GM10248 (cell line): ENCODE measurements around the gene ATRAID.

Experiments
- CTCF ChIA-PET: fragments of 300-600 bp; sonication (Branson Sonifier 250); formaldehyde crosslinking; extraction: SDS; loops from one replicate; lab custom pipeline; 2021; ENCODE audit warnings: antibody characterized with exemption; lab: Yijun Ruan, JAX
- POLR2A ChIA-PET: fragments of 350-650 bp; sonication (Branson Sonifier 250); formaldehyde crosslinking; extraction: SDS; loops from one replicate; lab custom pipeline; 2020; ENCODE audit warnings: antibody characterized with exemption; lab: Yijun Ruan, JAX
- DNase-seq: peaks from one replicate; pipeline ENCODE4 v3.0.0; 2012; ENCODE audit errors: extremely low spot score
- TF ChIP-seq, protein P1 (sequence below): IDR thresholded peaks from 2 replicates; pipeline ENCODE4 v1.5.1; 2012; ENCODE audit warnings: mild to moderate bottlenecking, low read depth; ENCODE audit errors: extremely low read depth, missing control alignments, control extremely low read depth

The ATRAID gene

DNA sequence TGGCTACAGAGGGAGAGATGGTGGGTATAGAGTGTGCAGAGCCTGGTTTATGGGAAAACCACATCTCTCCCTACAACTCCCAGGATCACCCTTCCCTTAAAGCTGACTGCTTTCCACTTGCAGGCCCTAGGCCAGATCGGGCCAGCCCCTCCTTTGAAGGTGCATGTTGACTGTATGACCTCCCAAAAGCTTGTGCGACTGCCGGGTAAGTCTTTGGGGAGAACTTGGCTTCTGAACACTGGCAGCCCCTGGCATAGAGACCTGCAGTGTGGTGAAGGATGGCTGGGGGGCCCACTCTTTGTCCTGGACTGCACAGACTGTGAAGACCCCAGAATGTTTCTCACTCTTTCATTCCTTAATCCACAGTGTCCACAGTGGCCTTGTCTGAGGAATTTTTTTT lies 24.8 kb downstream of the ATRAID start:
- no peak for DNase-seq
- TF ChIP-seq, protein P1, sequence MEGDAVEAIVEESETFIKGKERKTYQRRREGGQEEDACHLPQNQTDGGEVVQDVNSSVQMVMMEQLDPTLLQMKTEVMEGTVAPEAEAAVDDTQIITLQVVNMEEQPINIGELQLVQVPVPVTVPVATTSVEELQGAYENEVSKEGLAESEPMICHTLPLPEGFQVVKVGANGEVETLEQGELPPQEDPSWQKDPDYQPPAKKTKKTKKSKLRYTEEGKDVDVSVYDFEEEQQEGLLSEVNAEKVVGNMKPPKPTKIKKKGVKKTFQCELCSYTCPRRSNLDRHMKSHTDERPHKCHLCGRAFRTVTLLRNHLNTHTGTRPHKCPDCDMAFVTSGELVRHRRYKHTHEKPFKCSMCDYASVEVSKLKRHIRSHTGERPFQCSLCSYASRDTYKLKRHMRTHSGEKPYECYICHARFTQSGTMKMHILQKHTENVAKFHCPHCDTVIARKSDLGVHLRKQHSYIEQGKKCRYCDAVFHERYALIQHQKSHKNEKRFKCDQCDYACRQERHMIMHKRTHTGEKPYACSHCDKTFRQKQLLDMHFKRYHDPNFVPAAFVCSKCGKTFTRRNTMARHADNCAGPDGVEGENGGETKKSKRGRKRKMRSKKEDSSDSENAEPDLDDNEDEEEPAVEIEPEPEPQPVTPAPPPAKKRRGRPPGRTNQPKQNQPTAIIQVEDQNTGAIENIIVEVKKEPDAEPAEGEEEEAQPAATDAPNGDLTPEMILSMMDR: no peak
- ChIA-PET CTCF (interaction anchor here (1.4 kb wide), 1 partner anchor 13 kb away, joined by 5 read pairs; no protein-coding TSS in a partner anchor), POLR2A (no interaction called here)

DNA sequence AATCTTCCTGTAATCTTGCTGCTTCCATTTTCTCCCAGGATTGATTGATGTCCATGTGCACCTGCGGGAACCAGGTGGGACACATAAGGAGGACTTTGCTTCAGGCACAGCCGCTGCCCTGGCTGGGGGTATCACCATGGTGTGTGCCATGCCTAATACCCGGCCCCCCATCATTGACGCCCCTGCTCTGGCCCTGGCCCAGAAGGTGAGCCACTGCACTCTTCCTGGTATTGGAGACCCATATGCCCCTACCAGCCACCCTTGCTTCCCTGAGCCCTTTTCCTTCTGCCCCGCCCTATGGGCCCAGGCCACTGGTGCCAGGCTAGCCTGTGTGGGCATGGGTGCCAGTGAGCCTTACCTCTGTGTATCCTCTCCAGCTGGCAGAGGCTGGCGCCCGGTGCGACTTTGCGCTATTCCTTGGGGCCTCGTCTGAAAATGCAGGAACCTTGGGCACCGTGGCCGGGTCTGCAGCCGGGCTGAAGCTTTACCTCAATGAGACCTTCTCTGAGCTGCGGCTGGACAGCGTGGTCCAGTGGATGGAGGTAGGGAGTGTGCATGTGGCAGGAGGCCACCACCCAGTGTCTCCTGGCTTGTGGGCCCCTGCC lies 25.6 kb downstream of the ATRAID start:
- ChIA-PET POLR2A (interaction anchor here (0.6 kb wide), 1 partner anchor 192 kb away, joined by 4 read pairs; no protein-coding TSS in a partner anchor), CTCF (no interaction called here)
- no peak for DNase-seq
- TF ChIP-seq, protein P1: no peak

DNA sequence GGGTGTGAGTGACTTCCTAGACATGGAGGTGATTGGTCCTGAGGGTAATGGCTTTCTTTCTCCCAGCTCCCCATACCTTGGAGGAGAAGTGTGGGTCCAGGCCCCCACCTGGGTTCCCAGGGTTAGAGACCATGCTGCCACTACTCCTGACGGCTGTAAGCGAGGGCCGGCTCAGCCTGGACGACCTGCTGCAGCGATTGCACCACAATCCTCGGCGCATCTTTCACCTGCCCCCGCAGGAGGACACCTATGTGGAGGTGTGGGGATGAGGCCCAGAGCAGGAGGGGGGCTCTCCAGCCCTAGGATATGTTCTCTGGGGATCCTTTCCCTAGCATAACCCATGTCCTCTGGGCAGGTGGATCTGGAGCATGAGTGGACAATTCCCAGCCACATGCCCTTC lies 27.1 kb downstream of the ATRAID start:
- CTCF ChIA-PET: no interaction called here
- POLR2A ChIA-PET: interaction anchor here (0.8 kb wide), 1 partner anchor 10 kb away, joined by 4 read pairs; no protein-coding TSS in a partner anchor
- DNase-seq: no peak
- TF ChIP-seq, protein P1: no peak

DNA sequence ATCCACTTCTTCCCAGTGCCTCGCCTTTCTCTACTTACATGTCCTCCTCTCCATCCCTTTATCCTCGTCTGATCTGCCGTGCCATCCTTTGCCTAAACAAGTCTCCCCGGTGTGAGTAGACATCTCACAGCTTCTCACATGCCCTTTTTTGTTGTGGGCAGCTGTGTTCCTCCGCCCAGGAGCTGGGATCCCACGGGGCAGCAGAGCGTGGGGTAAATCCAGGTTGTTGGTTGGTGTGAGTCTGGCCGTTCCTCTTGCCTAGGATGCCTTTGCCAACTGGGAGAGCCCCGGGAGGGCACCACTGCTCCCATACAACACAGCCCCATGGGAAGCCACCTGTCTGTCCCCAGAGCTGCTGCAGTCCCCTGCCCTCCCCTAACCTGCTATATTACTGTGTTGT lies 28.6 kb downstream of the ATRAID start:
- no peak for DNase-seq
- TF ChIP-seq, protein P1: no peak
- CTCF ChIA-PET: interaction anchor here (2.3 to 4.1 kb wide), 2 partner anchors 9 to 39 kb away, joined by 5 to 14 read pairs; no protein-coding TSS in a partner anchor
- POLR2A ChIA-PET: no interaction called here

DNA sequence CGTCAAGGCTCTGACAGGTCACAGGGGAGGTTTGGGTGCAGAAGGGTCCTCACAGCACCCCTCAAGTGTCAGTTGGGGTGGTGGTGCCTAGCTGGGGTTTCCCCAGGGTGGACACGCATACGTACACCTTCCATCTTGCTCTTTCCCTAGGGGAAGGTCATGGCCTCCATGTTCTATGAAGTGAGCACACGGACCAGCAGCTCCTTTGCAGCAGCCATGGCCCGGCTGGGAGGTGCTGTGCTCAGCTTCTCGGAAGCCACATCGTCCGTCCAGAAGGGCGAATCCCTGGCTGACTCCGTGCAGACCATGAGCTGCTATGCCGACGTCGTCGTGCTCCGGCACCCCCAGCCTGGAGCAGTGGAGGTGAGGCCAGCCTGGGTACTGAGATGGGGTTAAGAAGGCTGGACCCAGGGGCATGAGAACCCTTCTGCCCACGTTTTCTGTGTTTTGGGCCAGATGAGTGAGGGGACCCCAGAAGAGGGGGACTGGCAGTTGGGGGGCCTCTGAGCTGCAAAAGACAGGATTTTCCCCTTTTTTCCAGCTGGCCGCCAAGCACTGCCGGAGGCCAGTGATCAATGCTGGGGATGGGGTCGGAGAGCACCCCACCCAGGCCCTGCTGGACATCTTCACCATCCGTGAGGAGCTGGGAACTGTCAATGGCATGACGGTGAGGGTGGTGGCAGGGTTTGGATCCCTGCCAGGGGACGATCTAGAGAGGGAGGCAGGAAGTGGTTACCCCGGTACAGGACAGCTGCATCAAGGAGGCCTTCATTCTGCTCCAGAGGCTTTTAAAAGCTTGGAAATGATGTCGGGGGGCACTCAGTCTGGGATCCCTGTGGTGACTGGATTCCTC lies 30.1 kb downstream of the ATRAID start:
- CTCF ChIA-PET: interaction anchor here (0.8 to 4.1 kb wide), 5 partner anchors 9 to 142 kb away, joined by 3 to 14 read pairs (median 4); no protein-coding TSS in a partner anchor

DNA sequence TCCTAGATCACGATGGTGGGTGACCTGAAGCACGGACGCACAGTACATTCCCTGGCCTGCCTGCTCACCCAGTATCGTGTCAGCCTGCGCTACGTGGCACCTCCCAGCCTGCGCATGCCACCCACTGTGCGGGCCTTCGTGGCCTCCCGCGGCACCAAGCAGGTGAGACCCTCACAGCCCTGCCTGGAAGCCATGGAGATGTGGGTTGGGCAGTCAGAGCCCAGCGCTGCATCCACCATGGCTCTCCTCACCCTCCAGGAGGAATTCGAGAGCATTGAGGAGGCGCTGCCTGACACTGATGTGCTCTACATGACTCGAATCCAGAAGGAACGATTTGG lies 30.7 kb downstream of the ATRAID start:
- ChIA-PET CTCF (interaction anchor here (1.0 to 4.1 kb wide), 4 partner anchors 8 to 37 kb away, joined by 3 to 14 read pairs (median 4); no protein-coding TSS in a partner anchor), POLR2A (no interaction called here)
- TF ChIP-seq, protein P1: no peak
- no peak for DNase-seq

More for the DNA sequence above, 30.1 kb downstream of the ATRAID start:
- DNase-seq: no peak
- POLR2A ChIA-PET: interaction anchor here (0.6 kb wide), 1 partner anchor 24 kb away, joined by 3 read pairs; no protein-coding TSS in a partner anchor
- TF ChIP-seq, protein P1: no peak
